Keratinocyte (primary cell): ENCODE measurements around the gene CCDC87.

Source experiments
- EZH2 ChIP-seq: IDR thresholded peaks from one replicate; pipeline ENCODE4 v1.6.1; 2012; ENCODE audit warnings: inconsistent platforms, mild to moderate bottlenecking, low read length, moderate library complexity
- TF ChIP-seq, protein P1 (sequence below), 3 experiments: IDR thresholded peaks in 1 of 3; conservative IDR thresholded peaks in 1 of 3; optimal IDR thresholded peaks in 1 of 3; 2 replicates in 2 of 3; 3 replicates in 1 of 3; pipeline versions ENCODE3 to v1.5.1; 2011; ENCODE audit warnings: low read length in 3 of 3, mild to moderate bottlenecking in 3 of 3, moderate library complexity in 2 of 3, control low read depth in 1 of 3, inconsistent platforms in 1 of 3; ENCODE audit not compliant: insufficient read depth in 2 of 3; ENCODE audit errors: extremely low read depth in 1 of 3

DNA sequence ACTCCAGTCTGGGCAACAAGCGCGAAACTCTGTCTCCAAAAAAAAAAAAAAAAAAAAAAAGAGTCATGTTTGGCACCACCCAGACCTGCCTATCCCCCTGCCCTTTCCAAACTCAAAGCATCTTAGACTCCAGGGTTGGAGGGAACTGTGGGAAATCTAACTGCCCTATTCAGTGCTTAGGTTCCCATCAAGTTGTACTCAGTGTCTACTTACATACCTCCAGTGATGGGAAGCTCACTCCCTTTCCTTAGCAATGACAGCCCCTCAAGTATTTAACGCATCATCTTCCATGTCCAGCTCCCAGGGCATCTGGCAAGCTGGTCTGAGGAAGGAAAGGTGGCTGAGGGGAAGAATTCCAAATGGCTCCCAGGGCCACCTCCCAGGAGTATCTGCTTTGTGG lies 43.2 kb downstream of the CCDC87 start:
- TF ChIP-seq, protein P1, sequence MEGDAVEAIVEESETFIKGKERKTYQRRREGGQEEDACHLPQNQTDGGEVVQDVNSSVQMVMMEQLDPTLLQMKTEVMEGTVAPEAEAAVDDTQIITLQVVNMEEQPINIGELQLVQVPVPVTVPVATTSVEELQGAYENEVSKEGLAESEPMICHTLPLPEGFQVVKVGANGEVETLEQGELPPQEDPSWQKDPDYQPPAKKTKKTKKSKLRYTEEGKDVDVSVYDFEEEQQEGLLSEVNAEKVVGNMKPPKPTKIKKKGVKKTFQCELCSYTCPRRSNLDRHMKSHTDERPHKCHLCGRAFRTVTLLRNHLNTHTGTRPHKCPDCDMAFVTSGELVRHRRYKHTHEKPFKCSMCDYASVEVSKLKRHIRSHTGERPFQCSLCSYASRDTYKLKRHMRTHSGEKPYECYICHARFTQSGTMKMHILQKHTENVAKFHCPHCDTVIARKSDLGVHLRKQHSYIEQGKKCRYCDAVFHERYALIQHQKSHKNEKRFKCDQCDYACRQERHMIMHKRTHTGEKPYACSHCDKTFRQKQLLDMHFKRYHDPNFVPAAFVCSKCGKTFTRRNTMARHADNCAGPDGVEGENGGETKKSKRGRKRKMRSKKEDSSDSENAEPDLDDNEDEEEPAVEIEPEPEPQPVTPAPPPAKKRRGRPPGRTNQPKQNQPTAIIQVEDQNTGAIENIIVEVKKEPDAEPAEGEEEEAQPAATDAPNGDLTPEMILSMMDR (optimal IDR thresholded peaks at IDR 0.05 in 1 of 3, IDR thresholded peaks at IDR 0.05 in 1 of 3, conservative IDR thresholded peaks at IDR 0.05 in 1 of 3; ENCODE audit: extremely low read depth in 1 of 3, insufficient read depth in 2 of 3, low read length in 3 of 3), result no peak
- TF ChIP-seq EZH2, result no peak
